Tibial nerve (tissue), 3 donors: ENCODE data around the gene TBXAS1.

ENCODE experiments used
- CTCF ChIP-seq, 5 experiments: fragments of 200-600 bp in 3 of 5; fragments of 450-650 bp in 2 of 5; sonication (generic) in 3 of 5; IDR thresholded peaks; one replicate each; pipeline ENCODE4 v1.5.1; 2016 to 2019; ENCODE audit warnings: antibody characterized with exemption in 5 of 5, mild to moderate bottlenecking in 3 of 5, moderate library complexity in 2 of 5
- POLR2A ChIP-seq, 2 donors: fragments of 450-650 bp; IDR thresholded peaks; one replicate each; pipeline ENCODE4 v1.6.1; 2017; ENCODE audit warnings: antibody characterized with exemption in 2 of 2, mild to moderate bottlenecking in 2 of 2, moderate library complexity in 2 of 2

GRCh38 chr7:140033036-140033435 is 204.0 kb downstream of the TBXAS1 start:
- no peak for TF ChIP-seq CTCF (IDR thresholded peaks at IDR 0.05)
- no peak for TF ChIP-seq POLR2A (IDR thresholded peaks at IDR 0.05)
